Ramos (cell line): ENCODE measurements around the gene MRPL11.

ENCODE experiments used
- in situ Hi-C: fragments of 300-500 bp; cut with MboI; formaldehyde crosslinking; loops from one replicate; pipeline ENCODE4 v1.14.3; 2022; ENCODE audit warnings: low sequenced_read_pairs; ENCODE audit not compliant: unreplicated experiment

MRPL11 gene

GRCh38 chr11:66438504-66439466 lies at the start of gene MRPL11:
TSS of gene MRPL11 (minus strand) at chr11:66438848. CDS start at chr11:66438754, 94 bp downstream.
- in situ Hi-C loops = no loop called here

GRCh38 chr11:66484806-66485380 lies 46.2 kb upstream of the MRPL11 start:
- in situ Hi-C loops = no loop called here

- in situ Hi-C loops = no loop called here
Measured at GRCh38 chr11:66480117-66480938, 41.7 kb upstream of the MRPL11 start, which contains the start of gene DPP3. TSS of gene DPP3 (plus strand) at chr11:66480434. CDS start at chr11:66482201, 1,767 bp downstream.

- in situ Hi-C loops = loop anchor here (5.0 kb wide), 1 partner anchor 72 kb away; no protein-coding TSS in a partner anchor
Measured at GRCh38 chr11:66479394-66480116, 40.9 kb upstream of the MRPL11 start.

GRCh38 chr11:66478729-66479393 lies 40.2 kb upstream of the MRPL11 start:
- in situ Hi-C loops = loop anchor here (5.0 kb wide), 1 partner anchor 72 kb away; no protein-coding TSS in a partner anchor

GRCh38 chr11:66477263-66478201 lies 38.9 kb upstream of the MRPL11 start:
- in situ Hi-C loops = loop anchor here (5.0 kb wide), 1 partner anchor 70 kb away; no protein-coding TSS in a partner anchor

GRCh38 chr11:66476841-66477251 lies 38.2 kb upstream of the MRPL11 start:
- in situ Hi-C loops = loop anchor here (5.0 kb wide), 1 partner anchor 70 kb away; no protein-coding TSS in a partner anchor

GRCh38 chr11:66476173-66476840 lies 37.7 kb upstream of the MRPL11 start:
- in situ Hi-C loops = loop anchor here (5.0 kb wide), 1 partner anchor 69 kb away; no protein-coding TSS in a partner anchor

- in situ Hi-C loops = loop anchor here (5.0 kb wide), 1 partner anchor 68 kb away; no protein-coding TSS in a partner anchor
Measured at GRCh38 chr11:66475349-66476172, 36.9 kb upstream of the MRPL11 start.

- in situ Hi-C loops = no loop called here
Measured at GRCh38 chr11:66473608-66474515, 35.2 kb upstream of the MRPL11 start.

GRCh38 chr11:66473167-66473566 lies 34.5 kb upstream of the MRPL11 start:
- in situ Hi-C loops = no loop called here

GRCh38 chr11:66472054-66472453 lies 33.4 kb upstream of the MRPL11 start:
- in situ Hi-C loops = no loop called here

GRCh38 chr11:66471142-66471541 lies 32.5 kb upstream of the MRPL11 start:
- in situ Hi-C loops = no loop called here

- in situ Hi-C loops = no loop called here
Measured at GRCh38 chr11:66470015-66470414, 31.4 kb upstream of the MRPL11 start.

- in situ Hi-C loops = no loop called here
Measured at GRCh38 chr11:66469441-66469840, 30.8 kb upstream of the MRPL11 start.
